H1 (cell line): ENCODE results near the gene ARL2BP. TPM values are rescaled to one million over a fixed set of nuclear protein-coding genes. Genes with fewer than 3 reads are reported as not detected.

Experiments used
- CTCF ChIA-PET: fragments of 300-600 bp; sonication (Branson Sonifier 250); formaldehyde crosslinking; loops from one replicate; lab custom pipeline; 2021; ENCODE audit not compliant: partially characterized antibody; lab: Charles Lee
- POLR2A ChIA-PET: fragments of 300-600 bp; sonication (Branson Sonifier 250); formaldehyde crosslinking; loops from one replicate; lab custom pipeline; 2021; ENCODE audit warnings: inconsistent platforms; ENCODE audit not compliant: partially characterized antibody; lab: Charles Lee
- DNase-seq, 2 experiments: peaks; one replicate each; pipeline versions ENCODE4 v3.0.0 to v3.0.0-alpha.2; 2010 to 2022; ENCODE audit warnings: low spot score in 2 of 2, low read depth in 1 of 2, mixed read lengths in 1 of 2
- FAIRE-seq: peaks from 2 replicates; lab custom pipeline; 2011; peaks lifted over from hg19 to GRCh38; lab: Jason Lieb, UNC
- H2AFZ ChIP-seq: 2 replicates; pipeline ENCODE4 v1.8.1; 2012; ENCODE audit warnings: low read length, inconsistent platforms
- H2AK5ac ChIP-seq: 2 replicates; pipeline ENCODE4 v1.6.1; 2013; ENCODE audit warnings: low read depth, low read length
- H2BK120ac ChIP-seq: replicated peaks from 2 replicates; pipeline ENCODE3; 2013; ENCODE audit warnings: low read depth, low read length, inconsistent platforms
- H2BK12ac ChIP-seq: 2 replicates; pipeline ENCODE4 v1.6.1; 2013; ENCODE audit warnings: low read depth, low read length
- H2BK15ac ChIP-seq: 2 replicates; pipeline ENCODE4 v1.6.1; 2013; ENCODE audit warnings: low read length
- H2BK20ac ChIP-seq: 2 replicates; pipeline ENCODE4 v1.6.1; 2013; ENCODE audit warnings: low read length
- H2BK5ac ChIP-seq: 2 replicates; pipeline ENCODE4 v1.6.1; 2013; ENCODE audit warnings: low read depth, low read length
- H3K14ac ChIP-seq: 2 replicates; pipeline ENCODE4 v1.6.1; 2013; ENCODE audit warnings: inconsistent platforms; ENCODE audit not compliant: insufficient read length
- H3K18ac ChIP-seq: 2 replicates; pipeline ENCODE4 v1.6.1; 2013; ENCODE audit warnings: low read length; ENCODE audit errors: extremely low read depth
- H3K23ac ChIP-seq: 2 replicates; pipeline ENCODE4 v1.6.1; 2013; ENCODE audit warnings: inconsistent platforms; ENCODE audit not compliant: insufficient read length
- H3K23me2 ChIP-seq: 2 replicates; pipeline ENCODE4 v1.6.1; 2013; ENCODE audit warnings: low read depth, low read length
- H3K27ac ChIP-seq: 2 replicates; pipeline ENCODE4 v1.6.1; 2011; ENCODE audit warnings: low read depth, low read length, inconsistent platforms
- H3K27me3 ChIP-seq, 4 experiments: replicated peaks in 1 of 4; 1 replicate in 1 of 4; 2 replicates in 3 of 4; pipeline versions ENCODE4 v1.6.1 to v1.8.1; 2011 to 2013; ENCODE audit warnings: low read length in 3 of 4, mild to moderate bottlenecking in 3 of 4, inconsistent platforms in 2 of 4, mixed read lengths in 2 of 4, moderate library complexity in 1 of 4; ENCODE audit not compliant: control insufficient read depth in 3 of 4, insufficient read depth in 3 of 4; ENCODE audit errors: extremely low read depth in 1 of 4
- H3K36me3 ChIP-seq, 4 experiments: 2 replicates each; pipeline versions ENCODE4 v1.6.1 to v1.8.1; 2011 to 2013; ENCODE audit warnings: mild to moderate bottlenecking in 4 of 4, low read length in 3 of 4, moderate library complexity in 2 of 4, control low read depth in 1 of 4, inconsistent platforms in 1 of 4; ENCODE audit not compliant: insufficient read depth in 4 of 4, control insufficient read depth in 2 of 4
- H3K4ac ChIP-seq: replicated peaks from 2 replicates; pipeline ENCODE3; 2013; ENCODE audit warnings: low read length, low read depth, mixed read lengths, inconsistent platforms; ENCODE audit not compliant: insufficient read length
- H3K4me1 ChIP-seq, 4 experiments: replicated peaks in 1 of 4; 1 replicate in 1 of 4; 2 replicates in 3 of 4; pipeline versions ENCODE4 v1.6.1 to v1.8.1; 2011 to 2013; ENCODE audit warnings: low read length in 3 of 4, inconsistent platforms in 2 of 4, mixed read lengths in 1 of 4; ENCODE audit not compliant: insufficient read depth in 4 of 4, control insufficient read depth in 3 of 4
- H3K4me2 ChIP-seq, 2 experiments: 2 replicates each; pipeline versions ENCODE4 v1.6.1 to v1.8.1; 2011 to 2013; ENCODE audit warnings: low read depth in 2 of 2, low read length in 2 of 2, control low read depth in 1 of 2, inconsistent platforms in 1 of 2, mild to moderate bottlenecking in 1 of 2; ENCODE audit not compliant: insufficient read depth in 1 of 2
- H3K4me3 ChIP-seq, 4 experiments: fragments of 200-600, 300-600 bp in 1 of 4; sonication (generic), shearing (Covaris generic), sonication (Bioruptor Twin) in 1 of 4; 2 replicates each; pipeline versions ENCODE4 v1.5.1 to v1.8.1; 2011 to 2016; ENCODE audit warnings: low read length in 4 of 4, low read depth in 3 of 4, control low read depth in 2 of 4, inconsistent platforms in 2 of 4, mild to moderate bottlenecking in 2 of 4, mixed read lengths in 1 of 4, moderate library complexity in 1 of 4; ENCODE audit not compliant: insufficient read depth in 2 of 4; ENCODE audit errors: extremely low read depth in 1 of 4
- H3K56ac ChIP-seq: replicated peaks from 2 replicates; pipeline ENCODE3; 2013; ENCODE audit warnings: low read depth, mild to moderate bottlenecking, mixed read lengths, low read length, inconsistent platforms; ENCODE audit not compliant: insufficient read length
- H3K79me1 ChIP-seq: 2 replicates; pipeline ENCODE4 v1.6.1; 2013; ENCODE audit warnings: low read depth, low read length, control low read depth
- H3K79me2 ChIP-seq, 2 experiments: 2 replicates each; pipeline versions ENCODE4 v1.6.1 to v1.8.1; 2012 to 2013; ENCODE audit warnings: low read length in 2 of 2, mild to moderate bottlenecking in 2 of 2, inconsistent platforms in 1 of 2; ENCODE audit not compliant: insufficient read depth in 2 of 2, control insufficient read depth in 1 of 2
- H3K9ac ChIP-seq, 4 experiments: replicated peaks in 1 of 4; 1 replicate in 1 of 4; 2 replicates in 3 of 4; pipeline versions ENCODE4 v1.6.1 to v1.8.1; 2011 to 2013; ENCODE audit warnings: low read depth in 3 of 4, low read length in 3 of 4, control low read depth in 2 of 4, mild to moderate bottlenecking in 2 of 4, moderate library complexity in 2 of 4, inconsistent platforms in 1 of 4; ENCODE audit errors: extremely low read depth in 1 of 4
- H3K9me3 ChIP-seq, 2 experiments: 2 replicates each; pipeline versions ENCODE4 v1.6.1 to v1.8.1; 2012 to 2013; ENCODE audit warnings: mild to moderate bottlenecking in 2 of 2, moderate library complexity in 2 of 2, control low read depth in 1 of 2, inconsistent platforms in 1 of 2, low read depth in 1 of 2, low read length in 1 of 2, mixed read lengths in 1 of 2; ENCODE audit not compliant: insufficient read depth in 2 of 2
- H4K20me1 ChIP-seq, 2 experiments: replicated peaks in 1 of 2; 2 replicates each; pipeline versions ENCODE3 to v1.8.1; 2011 to 2013; ENCODE audit warnings: inconsistent platforms in 2 of 2, low read length in 2 of 2, mild to moderate bottlenecking in 1 of 2; ENCODE audit not compliant: insufficient read depth in 2 of 2, control insufficient read depth in 1 of 2
- H4K5ac ChIP-seq: 2 replicates; pipeline ENCODE4 v1.6.1; 2013; ENCODE audit warnings: low read length, low read depth, mixed read lengths, inconsistent platforms; ENCODE audit not compliant: insufficient read length
- H4K8ac ChIP-seq: 2 replicates; pipeline ENCODE4 v1.8.0; 2013; ENCODE audit warnings: mild to moderate bottlenecking, moderate library complexity, low read length, inconsistent platforms; ENCODE audit not compliant: insufficient read depth; ENCODE audit errors: extremely low read depth
- H4K91ac ChIP-seq: replicated peaks from 2 replicates; pipeline ENCODE3; 2013; ENCODE audit warnings: low read length, mixed read lengths, inconsistent platforms; ENCODE audit not compliant: insufficient read length
- ASH2L ChIP-seq: fragments of 200-600, 300-600 bp; sonication (generic); IDR thresholded peaks from one replicate; pipeline ENCODE4 v1.7.1; 2017; ENCODE audit warnings: low read length
- ATF2 ChIP-seq: IDR thresholded peaks from 2 replicates; pipeline ENCODE4 v1.6.1; 2012; ENCODE audit warnings: low read length, inconsistent platforms
- BCL11A ChIP-seq, 2 experiments: IDR thresholded peaks; one replicate each; pipeline ENCODE4 v1.6.1; 2011; ENCODE audit warnings: low read depth in 2 of 2, low read length in 2 of 2, mild to moderate bottlenecking in 2 of 2
- E2F6 ChIP-seq: IDR thresholded peaks from 2 replicates; pipeline ENCODE4 v1.6.1; 2012; ENCODE audit warnings: inconsistent platforms
- MAX ChIP-seq: IDR thresholded peaks from 2 replicates; pipeline ENCODE4 v1.6.1; 2012; ENCODE audit warnings: inconsistent platforms
- RAD21 ChIP-seq, 2 experiments: IDR thresholded peaks in 1 of 2; conservative IDR thresholded peaks in 1 of 2; 2 replicates each; pipeline ENCODE4 v1.6.1; 2011; ENCODE audit warnings: low read depth in 2 of 2, low read length in 2 of 2, improper control_type of control experiment in 1 of 2, inconsistent platforms in 1 of 2, mild to moderate bottlenecking in 1 of 2, moderate library complexity in 1 of 2
- SP4 ChIP-seq: IDR thresholded peaks from 2 replicates; pipeline ENCODE4 v1.6.1; 2012; ENCODE audit warnings: low read length, inconsistent platforms
- TBP ChIP-seq: IDR thresholded peaks from 2 replicates; pipeline ENCODE4 v1.6.1; 2011; ENCODE audit warnings: low read depth, low read length, improper control_type of control experiment
- WGBS, 2 experiments: shearing (Covaris generic) in 1 of 2; methylation state at CpG; one replicate each; pipeline versions ENCODE4 v1.1.6 to v1.1.7; 2013 to 2015; ENCODE audit warnings: low lambda C conversion rate in 2 of 2, mixed read lengths in 2 of 2, inconsistent platforms in 1 of 2, low coverage in 1 of 2, missing lambda C conversion rate in 1 of 2; ENCODE audit not compliant: insufficient replicate concordance in 2 of 2, insufficient coverage in 1 of 2, insufficient read length in 1 of 2; ENCODE audit errors: extremely low coverage in 1 of 2, missing lambda C conversion rate in 1 of 2; 5-methylcytosine and 5-hydroxymethylcytosine counted together
- polyA plus RNA-seq, 7 experiments: library from polyadenylated mRNA; depleted of rRNA in 3 of 7; stranded (reverse) in 5 of 7; unstranded in 2 of 7; fragments of >200 nt in 5 of 7; fragments of 200-250 nt in 2 of 7; gene quantifications; 1 replicate in 5 of 7; 2 replicates in 1 of 7; 4 replicates in 1 of 7; pipeline versions ENCODE4 v1.2.1 to v1.2.3, GENCODE V29; 2011 to 2013; ENCODE audit warnings: missing spikeins in 2 of 7, mixed read lengths in 2 of 7
- total RNA-seq: library from RNA; stranded (reverse); fragmentation: NEBNext Ultra II Directional; extraction: Animal tissue kit (Norgen Biotek cat#: 25700); gene quantifications from 2 replicates; pipeline ENCODE4 v1.2.1, GENCODE V29; 2021

Gene ARL2BP
- total and polyA plus RNA-seq, 2 of the 8 experiments (the other 6 are each of a cell fraction or from before 2014, with no cell fraction given): 13.6 to 18.3 TPM

GRCh38 chr16:57268804-57269800 lies 24.0 kb downstream of the ARL2BP start:
- no peak overlapping the region for H2BK5ac ChIP-seq
- peaks cover 0 to 6% (median 2%) of the 10 kb centered on the region in 4 experiments; a peak in 2 of 7 replicates for H3K4me1 ChIP-seq
- H3K14ac ChIP-seq: no peak overlapping the region
- no peak overlapping the region for H3K9ac ChIP-seq
- H2BK15ac ChIP-seq: no peak overlapping the region
- no peak overlapping the region for H2AK5ac ChIP-seq
- no peaks in the 10 kb centered on the region for H3K36me3 ChIP-seq
- FAIRE-seq: no peak
- DNase-seq: no peak
- H4K20me1 ChIP-seq: no peaks in the 10 kb centered on the region
- H2BK12ac ChIP-seq: no peak overlapping the region
- no peak overlapping the region for H2BK20ac ChIP-seq
- H3K79me2 ChIP-seq: no peaks in the 10 kb centered on the region
- H2AFZ ChIP-seq: no peak overlapping the region
- H3K4me3 ChIP-seq: no peak overlapping the region
- no peak overlapping the region for H2BK120ac ChIP-seq
- H3K4me2 ChIP-seq: no peak overlapping the region
- no peak overlapping the region for H3K23ac ChIP-seq
- ChIA-PET CTCF (interaction anchor here (1.1 kb wide), 1 partner anchor 32 kb away, joined by 4 read pairs; no protein-coding TSS in a partner anchor), POLR2A (interaction anchor here (1.3 to 2.3 kb wide), 2 partner anchors 10 to 83 kb away, joined by 3 to 7 read pairs; partner anchors contain the start of genes PSME3IP1 and RSPRY1)
- no peak overlapping the region for H4K5ac ChIP-seq
- no peak overlapping the region for H3K27ac ChIP-seq
- no peaks in the 10 kb centered on the region for H3K79me1 ChIP-seq
- no peak overlapping the region for H4K8ac ChIP-seq
- no peak overlapping the region for H3K18ac ChIP-seq
- H3K23me2 ChIP-seq: no peaks in the 10 kb centered on the region
- H3K56ac ChIP-seq: no peak overlapping the region
- WGBS, 2 experiments: 88% methylated on average over 14 of the region's 14 CpGs; no CpG with 5 or more reads in 1 of the 2 experiments
- H4K91ac ChIP-seq: no peak overlapping the region
- H3K4ac ChIP-seq: no peak overlapping the region
- no peaks in the 10 kb centered on the region for H3K9me3 ChIP-seq
- H3K27me3 ChIP-seq: no peaks in the 10 kb centered on the region
- TF ChIP-seq BCL11A (IDR thresholded peaks at IDR 0.05; ENCODE audit: low read depth in 2 of 2, low read length in 2 of 2) (no peak), RAD21 (IDR thresholded peaks at IDR 0.05 in 1 of 2, conservative IDR thresholded peaks at IDR 0.05 in 1 of 2; ENCODE audit: low read depth in 2 of 2, low read length in 2 of 2) (no peak), ASH2L (no peak), E2F6 (no peak), TBP (no peak), SP4 (no peak), MAX (no peak), ATF2 (no peak)
